Loucy (cell line): ENCODE data around the gene MRPL18.

Experiments
- EZH2phosphoT487 ChIP-seq: fragments of 200-600 bp; IDR thresholded peaks from 2 replicates; pipeline ENCODE4 v1.6.1; 2018; ENCODE audit warnings: antibody characterized with exemption, mild to moderate bottlenecking, moderate library complexity, borderline replicate concordance
- TF ChIP-seq, protein P1 (sequence below): fragments of 200-600 bp; sonication (generic); conservative IDR thresholded peaks from 2 replicates; pipeline ENCODE4 v1.5.1; 2014; ENCODE audit warnings: mild to moderate bottlenecking, antibody characterized with exemption, low read length

DNA sequence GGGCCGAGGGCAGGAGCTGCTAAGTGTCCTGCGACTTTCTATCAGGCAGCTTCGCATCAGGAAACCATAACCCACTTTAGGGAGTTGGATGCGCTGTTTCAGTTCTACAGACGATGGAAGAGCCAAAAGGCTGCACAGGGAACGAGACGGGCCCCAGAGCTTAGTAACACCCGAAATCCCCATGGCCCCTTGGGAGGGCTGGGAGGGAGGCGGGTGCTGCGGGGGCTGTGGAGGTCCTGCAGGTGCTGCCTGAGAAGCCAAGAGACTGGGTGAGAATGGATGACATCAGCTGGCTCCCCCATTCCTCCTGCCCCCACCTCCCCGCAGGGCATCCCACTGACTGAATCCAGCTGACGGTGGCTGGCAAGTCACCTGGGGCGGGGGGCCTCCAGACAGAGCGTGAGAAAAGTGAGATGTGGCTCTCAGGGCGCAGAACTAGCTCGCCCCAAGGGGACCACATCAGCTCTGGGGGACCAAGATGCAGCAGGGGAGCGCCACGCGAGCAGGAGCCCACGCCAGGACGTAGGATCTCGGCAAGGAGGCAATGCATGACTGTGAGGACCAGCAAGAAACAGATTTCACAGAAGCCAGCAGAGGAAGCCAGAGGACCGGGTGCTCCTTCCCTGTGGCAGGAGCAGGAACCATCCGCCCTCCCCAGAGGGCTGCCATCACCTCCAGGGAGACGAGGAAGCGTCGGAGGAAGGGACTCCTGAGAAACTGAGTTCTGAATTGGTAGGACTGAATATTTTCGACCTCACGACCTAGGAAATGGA lies 46.6 kb downstream of the MRPL18 start:
- TF ChIP-seq, protein P1, sequence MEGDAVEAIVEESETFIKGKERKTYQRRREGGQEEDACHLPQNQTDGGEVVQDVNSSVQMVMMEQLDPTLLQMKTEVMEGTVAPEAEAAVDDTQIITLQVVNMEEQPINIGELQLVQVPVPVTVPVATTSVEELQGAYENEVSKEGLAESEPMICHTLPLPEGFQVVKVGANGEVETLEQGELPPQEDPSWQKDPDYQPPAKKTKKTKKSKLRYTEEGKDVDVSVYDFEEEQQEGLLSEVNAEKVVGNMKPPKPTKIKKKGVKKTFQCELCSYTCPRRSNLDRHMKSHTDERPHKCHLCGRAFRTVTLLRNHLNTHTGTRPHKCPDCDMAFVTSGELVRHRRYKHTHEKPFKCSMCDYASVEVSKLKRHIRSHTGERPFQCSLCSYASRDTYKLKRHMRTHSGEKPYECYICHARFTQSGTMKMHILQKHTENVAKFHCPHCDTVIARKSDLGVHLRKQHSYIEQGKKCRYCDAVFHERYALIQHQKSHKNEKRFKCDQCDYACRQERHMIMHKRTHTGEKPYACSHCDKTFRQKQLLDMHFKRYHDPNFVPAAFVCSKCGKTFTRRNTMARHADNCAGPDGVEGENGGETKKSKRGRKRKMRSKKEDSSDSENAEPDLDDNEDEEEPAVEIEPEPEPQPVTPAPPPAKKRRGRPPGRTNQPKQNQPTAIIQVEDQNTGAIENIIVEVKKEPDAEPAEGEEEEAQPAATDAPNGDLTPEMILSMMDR = no peak
- TF ChIP-seq EZH2phosphoT487 = no peak
